IMR-90 (cell line): ENCODE data around the gene GCNT2.

Experiments
- BHLHE40 ChIP-seq: fragments of 150-350 bp; IDR thresholded peaks from 2 replicates; pipeline ENCODE4 v1.6.1; 2016; ENCODE audit warnings: mild to moderate bottlenecking, low read depth, low read length
- CHD1 ChIP-seq: IDR thresholded peaks from 2 replicates; pipeline ENCODE4 v1.6.1; 2012; ENCODE audit warnings: low read depth, low read length, improper control_type of control experiment
- CTCF ChIP-seq: conservative IDR thresholded peaks from 2 replicates; pipeline ENCODE4 v1.5.1; 2012; ENCODE audit warnings: mild to moderate bottlenecking, low read depth, low read length, improper control_type of control experiment
- MAFK ChIP-seq: IDR thresholded peaks from 2 replicates; pipeline ENCODE4 v1.6.1; 2012; ENCODE audit warnings: low read depth, low read length, improper control_type of control experiment
- MAZ ChIP-seq: IDR thresholded peaks from 2 replicates; pipeline ENCODE4 v1.6.1; 2012; ENCODE audit warnings: low read depth, mild to moderate bottlenecking, low read length, improper control_type of control experiment, moderate library complexity, borderline replicate concordance
- MXI1 ChIP-seq: IDR thresholded peaks from 2 replicates; pipeline ENCODE4 v1.6.1; 2012; ENCODE audit warnings: low read depth, mild to moderate bottlenecking, low read length, moderate library complexity, borderline replicate concordance
- NFE2L2 ChIP-seq: fragments of 150-350 bp; IDR thresholded peaks from 2 replicates; pipeline ENCODE4 v1.6.1; 2016; ENCODE audit warnings: low read depth, mild to moderate bottlenecking, low read length
- POLR2A ChIP-seq: IDR thresholded peaks from 2 replicates; pipeline ENCODE4 v1.6.1; 2012; ENCODE audit warnings: mild to moderate bottlenecking, low read depth, low read length
- RAD21 ChIP-seq: IDR thresholded peaks from 2 replicates; pipeline ENCODE4 v1.6.1; 2012; ENCODE audit warnings: low read length, improper control_type of control experiment
- RCOR1 ChIP-seq: IDR thresholded peaks from 2 replicates; pipeline ENCODE4 v1.6.1; 2012; ENCODE audit warnings: mild to moderate bottlenecking, low read length, improper control_type of control experiment; ENCODE audit not compliant: insufficient replicate concordance
- RFX5 ChIP-seq: IDR thresholded peaks from 2 replicates; pipeline ENCODE4 v1.8.0; 2012; ENCODE audit warnings: low read depth, mild to moderate bottlenecking, low read length, moderate library complexity
- SMC3 ChIP-seq: fragments of 150-350 bp; IDR thresholded peaks from 2 replicates; pipeline ENCODE4 v1.6.1; 2016; ENCODE audit warnings: low read depth, mild to moderate bottlenecking, antibody characterized with exemption, low read length, moderate library complexity
- USF2 ChIP-seq: fragments of 150-350 bp; IDR thresholded peaks from 2 replicates; pipeline ENCODE4 v1.6.1; 2017; ENCODE audit warnings: mild to moderate bottlenecking, antibody characterized with exemption, low read length, low read depth

- TF ChIP-seq CTCF (no peak), POLR2A (no peak), RCOR1 (no peak), BHLHE40 (no peak), CHD1 (no peak), USF2 (no peak), NFE2L2 (no peak), SMC3 (no peak), RFX5 (no peak), MXI1 (no peak), MAZ (no peak), MAFK (no peak), RAD21 (no peak)
Measured at GRCh38 chr6:10583509-10583901, 62.4 kb downstream of the GCNT2 start.
